ENCODE data around the gene DNAAF3. TPM values are rescaled to one million over a fixed set of nuclear protein-coding genes. Genes with fewer than 3 reads are reported as not detected.

The DNAAF3 gene
- polyA plus RNA-seq, 1 experiment = 0.21 TPM

DNA sequence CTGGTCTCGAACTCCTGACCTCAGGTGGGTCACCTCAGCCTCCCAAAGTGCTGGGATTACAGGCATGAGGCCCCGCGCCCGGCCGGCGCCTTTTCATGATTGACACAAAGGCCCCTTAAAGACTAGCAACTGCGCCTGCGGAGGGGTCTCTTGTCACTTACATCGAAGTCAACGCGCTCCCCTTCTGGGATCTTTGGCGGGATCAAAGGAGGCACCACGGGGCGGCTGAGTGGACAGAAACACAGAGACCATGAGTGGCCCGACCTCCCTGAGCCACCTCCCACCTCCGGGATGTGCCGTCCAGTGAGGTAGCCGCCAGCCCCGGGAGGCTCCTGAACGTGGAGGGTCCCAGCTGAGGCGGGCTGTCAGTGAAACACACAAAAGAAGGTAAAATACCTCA lies 24.7 kb downstream of the DNAAF3 start:
- ChIA-PET POLR2A (interaction anchor here (0.8 to 1.2 kb wide), 4 partner anchors 24 to 362 kb away, joined by 3 to 4 read pairs (median 3); partner anchors contain the start of gene PPP1R12C), CTCF (interaction anchor here (0.6 to 5.2 kb wide), 24 partner anchors 14 to 491 kb away, joined by 3 to 62 read pairs (median 4); partner anchors contain the start of gene DNAAF3)
- H3K9me3 ChIP-seq (ENCODE audit: control insufficient read depth, insufficient read depth, low read length) = no peaks in the 10 kb centered on the region; the same call in 1 of the 2 replicates
- TF ChIP-seq, protein P1, sequence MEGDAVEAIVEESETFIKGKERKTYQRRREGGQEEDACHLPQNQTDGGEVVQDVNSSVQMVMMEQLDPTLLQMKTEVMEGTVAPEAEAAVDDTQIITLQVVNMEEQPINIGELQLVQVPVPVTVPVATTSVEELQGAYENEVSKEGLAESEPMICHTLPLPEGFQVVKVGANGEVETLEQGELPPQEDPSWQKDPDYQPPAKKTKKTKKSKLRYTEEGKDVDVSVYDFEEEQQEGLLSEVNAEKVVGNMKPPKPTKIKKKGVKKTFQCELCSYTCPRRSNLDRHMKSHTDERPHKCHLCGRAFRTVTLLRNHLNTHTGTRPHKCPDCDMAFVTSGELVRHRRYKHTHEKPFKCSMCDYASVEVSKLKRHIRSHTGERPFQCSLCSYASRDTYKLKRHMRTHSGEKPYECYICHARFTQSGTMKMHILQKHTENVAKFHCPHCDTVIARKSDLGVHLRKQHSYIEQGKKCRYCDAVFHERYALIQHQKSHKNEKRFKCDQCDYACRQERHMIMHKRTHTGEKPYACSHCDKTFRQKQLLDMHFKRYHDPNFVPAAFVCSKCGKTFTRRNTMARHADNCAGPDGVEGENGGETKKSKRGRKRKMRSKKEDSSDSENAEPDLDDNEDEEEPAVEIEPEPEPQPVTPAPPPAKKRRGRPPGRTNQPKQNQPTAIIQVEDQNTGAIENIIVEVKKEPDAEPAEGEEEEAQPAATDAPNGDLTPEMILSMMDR (IDR thresholded peaks at IDR 0.05; ENCODE audit: low read depth, low read length) = no peak
- no peak overlapping the region for H3K4me3 ChIP-seq (ENCODE audit: low read depth, low read length)
- H3K27ac ChIP-seq (ENCODE audit: low read depth, low read length) = no peak overlapping the region
- H3K27me3 ChIP-seq (ENCODE audit: control insufficient read depth, insufficient read depth, low read length) = peaks cover 15% of the 10 kb centered on the region
- no peak for DNase-seq (ENCODE audit: low read depth, low spot score)

DNA sequence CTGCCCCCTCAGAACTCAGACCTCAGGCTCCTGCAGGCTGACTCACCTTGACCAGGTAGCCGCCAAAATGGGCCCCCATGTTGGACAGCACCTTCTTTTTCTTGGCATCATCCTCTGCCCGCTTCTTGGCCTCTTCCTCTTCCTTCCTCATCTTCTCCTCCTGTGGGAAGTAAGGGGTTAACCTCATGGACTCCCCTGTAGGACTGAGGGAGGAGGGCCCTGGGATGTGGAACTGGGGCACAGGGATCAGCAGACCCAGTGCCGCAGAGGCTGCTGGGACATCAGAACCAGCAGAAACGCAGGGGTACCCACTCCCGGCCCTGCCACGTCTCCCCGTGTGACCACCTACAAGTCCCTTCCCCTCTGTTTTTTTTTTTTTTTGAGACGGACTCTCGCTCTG lies 28.5 kb downstream of the DNAAF3 start:
- Histone ChIP-seq H3K27ac (ENCODE audit: low read depth, low read length) (no peak overlapping the region), H3K9me3 (ENCODE audit: control insufficient read depth, insufficient read depth, low read length) (no peaks in the 10 kb centered on the region; the same call in 1 of the 2 replicates), H3K4me3 (ENCODE audit: low read depth, low read length) (no peak overlapping the region), H3K27me3 (ENCODE audit: control insufficient read depth, insufficient read depth, low read length) (peaks cover 16% of the 10 kb centered on the region)
- ChIA-PET POLR2A (no interaction called here), CTCF (no interaction called here)
- TF ChIP-seq, protein P1 (IDR thresholded peaks at IDR 0.05; ENCODE audit: low read depth, low read length) = no peak
- no peak for DNase-seq (ENCODE audit: low read depth, low spot score)

DNA sequence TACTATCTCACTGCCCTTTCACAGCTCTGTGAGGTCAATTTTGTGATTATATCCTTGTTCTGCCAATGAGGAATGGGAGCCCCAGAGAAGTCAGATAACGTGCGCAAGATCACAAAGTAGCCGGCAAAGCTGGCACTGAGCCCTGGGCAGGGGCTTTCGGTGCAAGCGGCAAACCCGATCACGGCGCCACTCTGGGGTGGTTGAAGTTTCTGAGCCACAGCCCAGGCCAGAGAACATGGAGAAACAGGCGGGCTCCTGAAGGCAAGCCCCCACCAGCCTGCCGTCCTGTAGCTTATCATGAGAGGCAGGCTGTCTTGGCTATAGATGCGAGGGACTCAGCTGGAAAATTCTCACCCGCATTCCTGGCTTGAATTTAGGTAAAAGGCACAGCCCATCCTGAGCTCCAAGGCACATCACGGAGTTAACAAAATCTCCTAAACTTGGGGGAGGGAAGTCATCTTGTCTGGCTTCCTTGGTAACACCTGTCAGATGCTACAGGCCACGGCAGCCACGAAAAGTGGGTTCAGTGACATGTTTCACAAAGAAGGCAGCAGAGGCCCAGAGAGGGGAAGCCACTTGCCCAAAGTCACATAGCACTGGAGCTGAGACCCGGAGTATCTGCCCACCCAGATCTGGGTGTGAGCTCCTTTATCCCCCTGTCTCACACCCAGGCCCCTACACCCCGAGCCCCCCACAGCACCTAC lies 29.9 kb downstream of the DNAAF3 start:
- CTCF ChIA-PET = interaction anchor here (0.6 to 1.6 kb wide), 3 partner anchors 24 to 367 kb away, joined by 3 read pairs; no protein-coding TSS in a partner anchor
- POLR2A ChIA-PET = no interaction called here
- TF ChIP-seq, protein P1 (IDR thresholded peaks at IDR 0.05; ENCODE audit: low read depth, low read length) = no peak
- Histone ChIP-seq H3K9me3 (ENCODE audit: control insufficient read depth, insufficient read depth, low read length) (no peaks in the 10 kb centered on the region; the same call in 1 of the 2 replicates), H3K27ac (ENCODE audit: low read depth, low read length) (no peak overlapping the region), H3K27me3 (ENCODE audit: control insufficient read depth, insufficient read depth, low read length) (peaks cover 20% of the 10 kb centered on the region), H3K4me3 (ENCODE audit: low read depth, low read length) (no peak overlapping the region)
- DNase-seq (ENCODE audit: low read depth, low spot score) = no peak

DNA sequence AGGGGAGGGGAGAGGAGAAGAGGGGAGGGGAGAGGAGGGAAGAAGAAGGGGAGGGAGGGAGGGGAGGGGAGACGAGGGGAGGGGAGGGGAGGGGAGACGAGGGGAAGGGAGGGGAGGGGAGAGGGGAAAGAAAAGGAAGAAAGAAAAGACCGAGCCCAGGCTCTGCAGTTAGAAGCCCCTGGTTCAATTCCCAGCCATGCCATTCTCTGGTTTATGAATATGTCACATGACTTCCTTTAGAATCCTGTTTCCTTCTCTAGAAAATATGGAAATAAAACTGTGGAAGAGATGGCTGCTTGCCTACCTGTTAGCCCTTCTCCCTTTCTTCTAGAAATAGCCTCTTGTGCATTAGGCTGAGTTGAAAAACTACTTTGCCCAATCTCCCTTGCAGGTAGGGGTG lies 31.7 kb downstream of the DNAAF3 start:
- CTCF ChIA-PET = interaction anchor here (1.4 kb wide), 1 partner anchor 370 kb away, joined by 4 read pairs; no protein-coding TSS in a partner anchor

More for the DNA sequence above, 31.7 kb downstream of the DNAAF3 start:
- no peak for DNase-seq (ENCODE audit: low read depth, low spot score)
- no peak overlapping the region for H3K27ac ChIP-seq (ENCODE audit: low read depth, low read length)
- TF ChIP-seq, protein P1 (IDR thresholded peaks at IDR 0.05; ENCODE audit: low read depth, low read length) = no peak
- no peaks in the 10 kb centered on the region for H3K9me3 ChIP-seq (ENCODE audit: control insufficient read depth, insufficient read depth, low read length)
- POLR2A ChIA-PET = no interaction called here
- peaks cover 30% of the 10 kb centered on the region for H3K27me3 ChIP-seq (ENCODE audit: control insufficient read depth, insufficient read depth, low read length)
- no peak overlapping the region for H3K4me3 ChIP-seq (ENCODE audit: low read depth, low read length)

Data from AG04450 (cell line).